Omental fat pad (tissue), 4 donors: ENCODE results near the gene CARMIL3. TPM values are rescaled to one million over a fixed set of nuclear protein-coding genes. Genes with fewer than 3 reads are reported as not detected.

Source experiments
- ATAC-seq: fragments of 150-250 bp; one replicate; pipeline ENCODE4 v1.9.1; 2016; ENCODE audit warnings: mild to moderate bottlenecking, moderate library complexity; ENCODE audit not compliant: low FRiP score
- DNase-seq: peaks from one replicate; pipeline ENCODE4 v3.0.0-alpha.2; 2019; ENCODE audit warnings: low spot score
- CTCF ChIP-seq, 3 donors: fragments of 450-650 bp; IDR thresholded peaks; one replicate each; pipeline ENCODE4 v1.5.1; 2016 to 2017; ENCODE audit warnings: antibody characterized with exemption in 3 of 3, mild to moderate bottlenecking in 3 of 3, moderate library complexity in 2 of 3
- total RNA-seq, 4 donors: library from RNA; depleted of rRNA; stranded (reverse); fragments of >200 nt; gene quantifications; one replicate each; pipeline ENCODE4 v1.1.0, GENCODE V29; 2016

The CARMIL3 gene
- total RNA-seq, 4 donors from 2014 or later = 0.06 to 0.72 (median 0.30) TPM

DNA sequence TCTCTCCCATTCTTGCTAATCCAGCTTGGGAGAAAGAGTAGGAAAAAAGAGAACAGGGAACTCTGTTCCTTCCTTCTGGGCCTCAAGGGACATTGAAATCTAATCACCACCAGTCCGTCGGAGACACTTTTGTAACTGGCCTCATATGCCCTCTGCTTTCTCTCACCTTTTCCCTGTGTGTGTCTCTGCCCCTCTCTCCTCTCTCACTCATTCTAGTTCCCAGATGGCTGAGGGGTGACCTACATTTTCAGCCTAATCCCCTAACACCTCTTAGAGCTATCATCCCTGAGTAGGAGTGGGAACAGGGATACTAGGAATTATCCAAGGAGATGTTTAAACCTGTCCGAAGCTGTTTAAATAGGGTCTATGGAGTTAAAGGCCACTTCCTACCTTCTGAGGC lies 33.4 kb downstream of the CARMIL3 start:
- no peak for DNase-seq
- TF ChIP-seq CTCF (IDR thresholded peaks at IDR 0.05) = no peak
- no peak for ATAC-seq

GRCh38 chr14:24086193-24086955 lies 34.6 kb downstream of the CARMIL3 start:
- DNase-seq = no peak
- no peak for ATAC-seq
- no peak for TF ChIP-seq CTCF (IDR thresholded peaks at IDR 0.05)

DNA sequence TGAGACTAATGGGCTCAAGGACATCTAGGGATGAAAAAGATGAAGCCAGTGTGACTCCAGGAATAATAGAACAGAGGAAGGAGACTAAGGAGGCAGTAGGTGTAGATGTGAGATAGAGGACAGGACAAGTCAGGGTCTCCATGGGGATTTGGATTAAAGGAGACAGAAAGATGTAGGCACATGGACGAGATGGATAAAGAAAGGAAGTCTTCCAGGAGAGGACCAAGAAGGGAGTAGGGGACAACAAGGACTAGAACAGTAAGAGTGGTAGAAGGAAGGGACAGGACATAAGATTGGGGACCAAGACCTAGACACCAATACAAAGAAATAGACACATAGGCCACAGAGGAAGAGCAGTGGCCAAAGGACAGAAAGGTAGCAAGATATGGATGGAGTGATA lies 35.2 kb downstream of the CARMIL3 start:
- no peak for DNase-seq
- ATAC-seq = no peak
- no peak for TF ChIP-seq CTCF (IDR thresholded peaks at IDR 0.05)

DNA sequence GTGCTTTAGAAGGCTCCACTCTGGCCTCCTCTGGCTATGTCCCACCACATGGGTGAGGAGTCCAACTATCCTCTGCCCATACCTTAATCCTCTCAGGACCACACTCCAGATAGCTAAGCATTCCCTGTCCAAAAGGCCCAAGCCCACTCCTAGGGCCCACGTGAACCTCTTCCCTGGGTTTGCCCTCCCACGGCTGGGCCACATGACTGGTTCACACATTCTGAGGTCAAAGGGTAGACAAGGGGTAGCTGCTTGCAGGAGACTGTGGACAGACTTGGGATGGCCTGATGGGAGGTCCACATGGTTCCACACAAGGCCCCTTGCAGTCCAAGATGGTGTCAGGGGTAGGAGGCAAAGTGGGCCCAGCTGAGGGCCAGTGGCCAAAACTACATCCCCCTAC lies 36.3 kb downstream of the CARMIL3 start:
- no peak for TF ChIP-seq CTCF (IDR thresholded peaks at IDR 0.05)
- ATAC-seq (no peak), DNase-seq (no peak)

DNA sequence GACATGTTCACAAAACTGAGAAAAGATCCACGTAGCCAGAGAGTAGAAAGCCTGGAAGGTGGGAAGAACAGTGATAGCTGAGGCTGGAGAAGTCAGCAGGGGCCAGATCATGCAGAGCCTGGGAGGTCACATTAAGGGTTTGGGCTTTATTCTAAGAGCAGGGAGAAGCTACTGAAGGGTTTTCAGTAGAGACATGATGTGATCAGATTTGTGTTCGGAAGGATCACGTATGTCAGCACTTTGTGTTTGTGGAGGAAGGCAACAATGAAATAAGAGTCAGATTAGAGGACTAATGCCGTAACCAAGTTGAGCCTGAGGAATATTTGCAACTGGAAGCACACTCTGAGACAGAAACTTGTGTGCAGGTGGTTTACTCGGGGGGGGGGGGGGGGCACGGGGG lies 38.1 kb downstream of the CARMIL3 start:
- no peak for ATAC-seq
- TF ChIP-seq CTCF (IDR thresholded peaks at IDR 0.05) = no peak
- no peak for DNase-seq

DNA sequence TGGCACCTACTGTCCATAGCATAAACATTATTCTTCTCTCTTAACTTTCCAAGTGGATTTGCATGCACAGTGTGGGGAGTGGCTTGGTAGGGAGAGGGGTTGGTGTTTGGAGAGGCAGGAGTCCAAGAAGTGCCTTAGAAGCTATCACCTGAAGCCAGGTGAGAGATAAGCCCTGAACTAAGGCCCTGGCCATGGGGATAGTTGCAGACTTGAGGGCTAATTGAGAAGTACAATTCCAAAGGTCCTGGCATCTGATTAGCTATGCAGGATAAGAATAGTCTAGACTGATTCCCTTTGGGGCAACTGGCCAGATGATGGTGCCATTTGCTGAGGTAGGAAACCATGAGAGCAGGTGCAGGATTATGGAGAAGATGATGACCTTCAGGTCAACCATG lies 40.3 kb downstream of the CARMIL3 start:
- ATAC-seq (no peak), DNase-seq (no peak)
- TF ChIP-seq CTCF (IDR thresholded peaks at IDR 0.05) = no peak

- DNase-seq (no peak), ATAC-seq (no peak)
- no peak for TF ChIP-seq CTCF (IDR thresholded peaks at IDR 0.05)
Measured at GRCh38 chr14:24092505-24093206, 40.8 kb downstream of the CARMIL3 start.
